ENCODE data around the gene GPS1. TPM values are rescaled to one million over a fixed set of nuclear protein-coding genes. Genes with fewer than 3 reads are reported as not detected.

Gene GPS1
- total RNA-seq, 1 donor from 2014 or later = 67.1 TPM

DNA sequence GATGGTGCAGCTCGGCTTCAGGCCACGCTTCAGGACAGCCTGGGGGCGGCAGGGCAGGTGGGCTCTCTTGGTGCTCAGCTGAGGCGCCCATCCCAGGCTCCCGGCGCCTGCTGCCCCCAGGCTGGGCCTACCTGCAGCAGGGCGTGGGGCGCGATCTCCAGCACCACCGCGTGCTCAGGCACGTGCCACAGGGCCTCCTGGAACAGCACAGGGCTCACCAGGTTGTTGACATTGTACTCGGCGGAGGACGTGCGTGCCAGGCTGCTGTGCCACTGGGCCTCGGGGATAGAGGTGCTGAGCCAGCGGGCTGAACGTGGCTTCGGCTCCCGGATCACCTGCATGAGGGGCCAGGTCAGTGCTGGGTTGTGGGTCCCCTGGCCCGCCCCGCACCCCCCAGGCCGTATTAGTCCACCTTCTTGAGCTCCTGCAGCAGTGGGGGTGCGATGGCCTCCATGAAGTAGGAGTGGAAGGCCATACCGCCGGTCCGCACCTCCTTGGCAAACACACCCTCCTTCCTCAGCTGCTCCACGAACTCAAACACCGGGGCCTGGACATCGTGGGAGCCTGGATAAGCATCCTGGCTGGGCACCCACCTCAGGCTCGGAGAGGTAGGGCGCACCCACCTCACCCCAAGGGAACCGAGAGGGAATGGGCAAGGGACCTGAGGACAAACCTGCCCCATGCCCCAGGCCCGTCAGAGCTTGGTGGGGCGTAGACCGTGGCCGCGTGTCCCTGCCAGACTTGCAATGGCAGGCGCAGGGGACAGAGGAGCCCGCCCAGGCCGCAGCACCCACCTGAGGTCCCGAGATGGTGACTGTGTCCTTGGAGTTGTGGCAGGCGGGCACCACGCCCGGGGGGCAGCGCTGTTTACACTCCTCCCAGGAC is 37.4 kb downstream of the GPS1 start:
- DNase-seq (ENCODE audit: low read depth in 2 of 2) = no peak

DNA sequence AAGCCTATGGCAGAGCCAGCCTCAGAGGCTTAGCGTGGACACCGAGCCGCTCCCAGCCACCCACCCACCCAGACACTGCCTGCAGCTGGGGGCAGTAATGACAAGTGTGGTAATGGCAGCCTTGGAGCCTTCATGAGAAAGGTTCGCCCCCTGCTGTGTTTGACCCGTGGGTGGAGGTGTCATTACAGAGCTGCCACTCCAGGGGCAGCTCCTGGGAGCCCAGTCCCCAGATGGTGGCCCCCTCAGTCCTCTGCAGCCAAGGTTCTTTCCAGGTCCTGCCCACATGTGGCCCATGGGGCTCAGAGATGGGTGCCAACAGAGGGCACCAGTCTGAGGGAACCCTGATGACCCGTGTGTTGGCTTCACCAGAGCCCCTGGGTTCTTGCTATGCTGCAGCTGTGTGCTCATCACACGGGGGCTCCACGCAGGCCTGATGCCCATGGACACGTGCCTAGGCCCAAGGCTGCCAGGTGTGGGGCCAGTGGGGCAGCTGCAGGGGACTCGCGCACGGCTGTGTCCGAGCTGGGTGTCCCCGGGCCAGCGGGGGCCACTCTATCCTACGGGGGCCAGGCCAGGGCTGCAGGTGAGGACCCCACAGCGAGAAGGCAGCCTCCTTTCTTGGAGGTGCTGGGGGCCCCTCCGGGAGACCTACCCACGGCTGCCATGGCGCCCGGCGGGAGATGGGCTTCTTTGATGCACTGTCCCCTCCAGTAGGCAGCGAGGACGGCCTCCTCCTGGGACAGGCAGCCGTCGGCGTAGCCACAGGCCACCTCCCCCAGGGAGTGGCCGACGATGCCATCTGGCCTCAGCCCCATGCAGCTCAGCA is 38.2 kb downstream of the GPS1 start:
- DNase-seq (ENCODE audit: low read depth in 2 of 2) = no peak

DNA sequence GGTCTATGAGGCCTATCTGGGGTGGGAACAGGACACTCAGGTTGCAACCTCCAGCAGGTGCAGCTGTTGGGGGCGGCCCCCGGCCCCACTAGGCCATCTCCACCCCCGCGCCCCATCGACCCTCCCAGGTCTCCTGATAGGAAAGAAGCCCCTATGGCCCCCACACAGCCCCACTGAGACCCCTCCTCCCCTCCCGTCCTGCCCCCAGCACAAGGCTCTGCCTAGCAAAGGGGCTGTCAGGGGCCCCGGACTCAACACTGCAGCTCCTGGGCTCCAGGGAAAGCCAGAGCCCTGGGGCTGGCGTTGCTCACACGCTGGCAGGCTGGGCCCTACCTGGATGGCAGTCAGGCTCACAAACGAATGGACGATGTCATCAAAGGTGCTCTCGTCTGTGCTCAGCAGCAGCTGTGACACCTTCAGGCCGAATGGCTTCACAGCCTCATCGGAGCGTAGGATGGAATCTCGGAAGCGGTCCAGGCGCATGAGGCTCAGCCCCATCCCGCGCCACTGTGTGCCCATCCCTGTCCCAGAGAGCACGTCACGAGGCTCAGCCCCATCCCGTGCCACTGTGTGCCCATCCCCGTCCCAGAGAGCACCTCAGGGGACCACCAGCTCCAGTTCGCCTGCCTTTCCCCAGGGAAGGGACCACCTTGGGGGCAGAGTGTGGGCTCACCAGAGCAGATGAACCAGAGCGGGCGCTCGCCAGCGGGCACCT is 39.0 kb downstream of the GPS1 start:
- DNase-seq (ENCODE audit: low read depth in 2 of 2) = no peak

DNA sequence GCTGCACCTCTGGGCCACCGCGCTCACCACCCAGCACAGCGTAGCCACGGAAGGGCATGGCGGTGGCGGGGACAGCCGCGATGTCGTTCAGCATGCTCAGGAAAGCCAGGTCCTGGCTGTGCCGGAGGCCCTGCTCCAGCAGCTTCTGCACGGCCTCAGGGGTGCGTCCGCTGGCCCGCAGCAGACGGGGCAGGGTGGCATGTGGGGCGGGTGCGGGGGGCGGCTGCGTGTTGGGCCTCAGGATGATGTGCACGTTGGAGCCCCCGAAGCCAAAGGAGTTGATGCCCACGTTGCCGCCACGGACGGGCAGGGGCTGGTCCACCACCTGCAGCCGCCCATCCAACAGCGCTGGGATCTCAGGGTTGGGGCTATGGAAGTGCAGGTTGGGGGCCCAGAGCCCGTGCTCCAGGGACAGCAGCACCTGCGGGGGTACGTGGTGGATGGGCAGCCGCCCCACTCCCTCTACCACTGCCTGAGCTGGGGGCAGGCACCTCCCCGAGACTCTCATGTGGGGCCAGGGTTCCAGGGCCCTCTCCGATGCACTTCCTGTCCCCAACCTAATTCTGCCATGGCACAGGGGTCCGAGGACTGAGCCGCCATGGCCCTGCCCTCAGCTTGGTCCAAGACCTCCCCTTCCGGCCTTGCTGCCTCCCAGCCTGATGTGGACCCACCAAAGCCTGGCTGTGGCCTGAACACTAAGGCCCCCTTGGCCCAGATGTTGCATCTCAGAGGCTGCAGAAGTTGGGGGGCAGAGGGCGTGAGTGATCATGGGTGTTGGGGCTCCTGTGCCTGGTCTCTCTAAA is 39.8 kb downstream of the GPS1 start:
- DNase-seq (ENCODE audit: low read depth in 2 of 2) = no peak

DNA sequence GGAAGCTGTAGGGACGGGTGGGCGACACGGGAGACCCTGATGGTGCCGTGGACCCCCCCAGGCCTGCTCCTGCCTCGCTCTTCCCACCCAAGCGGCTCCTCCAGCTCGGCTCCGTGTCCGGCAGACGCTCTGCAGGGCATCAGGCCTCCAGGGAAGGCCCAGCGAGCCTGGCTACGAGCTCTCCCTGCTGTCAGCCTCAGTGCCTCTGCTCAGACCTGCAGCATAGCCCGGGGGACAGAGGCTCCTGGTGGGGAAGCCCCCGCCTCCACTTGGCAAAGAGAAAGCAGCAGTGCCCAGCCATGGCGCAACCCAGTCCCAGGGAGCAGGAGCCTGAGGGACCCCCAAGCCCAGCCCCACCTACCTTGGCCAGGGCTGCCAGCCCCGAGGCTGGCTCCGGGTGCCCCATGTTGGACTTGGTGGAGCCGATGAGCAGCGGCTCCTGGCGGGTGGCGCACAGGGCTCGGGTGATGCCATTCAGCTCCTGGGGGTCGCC is 40.4 kb downstream of the GPS1 start:
- no peak for DNase-seq (ENCODE audit: low read depth in 2 of 2)

DNA sequence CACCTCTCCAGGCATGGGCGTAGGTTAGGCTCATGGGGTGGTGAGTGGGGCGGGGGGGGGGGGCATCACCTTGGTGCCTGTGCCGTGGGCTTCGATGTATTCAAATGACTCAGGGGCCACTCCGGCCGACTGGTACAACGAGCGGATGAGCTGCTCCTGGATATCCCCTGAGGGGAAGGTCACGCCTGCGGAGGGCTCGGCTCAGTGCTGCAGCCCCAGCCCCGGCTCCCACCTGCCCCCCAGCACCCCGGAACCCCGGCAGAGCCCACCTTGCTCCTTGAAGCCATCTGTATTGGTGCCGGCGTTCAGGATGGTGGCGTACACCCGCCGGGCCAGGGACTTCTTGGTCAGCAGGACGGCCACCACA is 40.9 kb downstream of the GPS1 start:
- no peak for DNase-seq (ENCODE audit: low read depth in 2 of 2)

DNA sequence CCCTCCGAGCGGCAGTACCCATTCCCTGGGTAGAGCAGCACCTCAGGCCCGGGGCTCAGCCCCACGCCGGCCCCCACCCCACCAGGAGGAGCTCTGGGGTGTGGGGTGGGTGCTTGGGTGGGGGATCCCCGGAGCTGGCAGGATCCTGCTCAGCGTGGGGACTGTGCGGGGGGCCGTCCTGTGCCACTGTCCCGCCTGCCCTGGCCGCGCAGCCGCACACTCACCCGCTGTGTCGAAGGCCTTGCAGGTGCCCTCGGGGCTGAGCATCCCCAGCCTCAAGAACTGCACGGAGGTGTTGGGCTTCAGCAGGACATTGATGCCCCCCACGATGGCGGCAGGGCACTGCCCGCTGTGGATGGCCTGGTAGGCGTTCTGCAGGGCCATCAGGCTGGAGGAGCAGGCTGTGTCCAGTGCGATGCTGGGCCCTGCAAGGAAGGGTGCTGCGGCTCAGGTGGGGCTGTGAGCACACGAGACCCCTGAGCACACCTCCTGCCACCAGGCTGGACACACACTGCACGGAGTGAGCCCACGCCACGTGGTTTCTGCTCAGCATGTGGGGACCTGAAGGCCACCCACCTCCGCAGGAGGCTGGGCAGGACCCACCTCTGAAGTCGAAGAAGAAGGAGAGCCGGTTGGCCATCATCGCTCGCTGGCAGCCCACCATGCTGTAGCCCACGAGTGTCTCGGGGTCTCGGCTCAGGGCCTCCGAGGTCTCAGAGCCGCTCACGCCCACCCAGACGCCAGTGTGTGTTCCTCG is 41.5 kb downstream of the GPS1 start:
- DNase-seq (ENCODE audit: low read depth in 2 of 2) = no peak

DNA sequence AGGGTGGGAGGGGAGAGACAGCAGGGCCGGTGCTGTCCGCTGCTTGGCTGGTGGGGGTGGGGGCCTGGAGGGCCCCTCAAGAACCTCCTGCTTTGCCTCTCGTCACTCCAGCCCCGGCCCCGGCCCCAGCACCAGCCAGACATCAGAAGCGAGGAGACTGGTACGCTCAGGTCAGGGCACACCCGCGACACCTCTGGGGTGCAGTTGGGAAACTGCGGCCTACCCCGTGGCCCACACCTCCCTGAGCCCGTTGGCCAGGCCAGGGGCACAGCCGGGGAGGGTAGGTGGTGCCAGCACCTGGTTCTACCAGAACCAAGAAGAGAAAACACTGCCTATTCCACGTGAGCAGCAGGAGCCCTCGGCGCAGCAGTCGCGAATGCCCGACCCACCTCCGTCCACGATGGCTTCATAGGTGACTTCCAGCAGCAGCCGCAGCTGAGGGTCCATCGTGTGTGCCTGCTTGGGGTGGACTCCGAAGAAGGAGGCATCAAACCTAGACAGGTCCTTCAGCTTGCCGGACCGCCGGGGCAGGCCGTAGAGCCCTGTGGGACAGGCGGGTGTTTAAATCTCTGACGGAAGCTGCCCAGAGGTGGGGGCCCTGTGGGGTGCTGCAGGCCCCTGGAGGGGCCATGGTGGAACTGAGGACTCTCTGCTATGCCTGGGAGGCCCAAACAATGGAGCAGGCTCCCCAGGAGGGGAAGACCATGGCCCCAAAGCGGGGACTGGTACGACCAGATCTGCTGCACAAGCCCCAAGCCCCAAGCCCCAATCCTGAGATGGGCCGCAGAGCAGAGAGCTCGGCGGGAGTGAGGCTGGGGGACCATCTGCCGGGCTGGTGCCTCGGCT is 43.5 kb downstream of the GPS1 start:
- no peak for DNase-seq (ENCODE audit: low read depth in 2 of 2)

DNA sequence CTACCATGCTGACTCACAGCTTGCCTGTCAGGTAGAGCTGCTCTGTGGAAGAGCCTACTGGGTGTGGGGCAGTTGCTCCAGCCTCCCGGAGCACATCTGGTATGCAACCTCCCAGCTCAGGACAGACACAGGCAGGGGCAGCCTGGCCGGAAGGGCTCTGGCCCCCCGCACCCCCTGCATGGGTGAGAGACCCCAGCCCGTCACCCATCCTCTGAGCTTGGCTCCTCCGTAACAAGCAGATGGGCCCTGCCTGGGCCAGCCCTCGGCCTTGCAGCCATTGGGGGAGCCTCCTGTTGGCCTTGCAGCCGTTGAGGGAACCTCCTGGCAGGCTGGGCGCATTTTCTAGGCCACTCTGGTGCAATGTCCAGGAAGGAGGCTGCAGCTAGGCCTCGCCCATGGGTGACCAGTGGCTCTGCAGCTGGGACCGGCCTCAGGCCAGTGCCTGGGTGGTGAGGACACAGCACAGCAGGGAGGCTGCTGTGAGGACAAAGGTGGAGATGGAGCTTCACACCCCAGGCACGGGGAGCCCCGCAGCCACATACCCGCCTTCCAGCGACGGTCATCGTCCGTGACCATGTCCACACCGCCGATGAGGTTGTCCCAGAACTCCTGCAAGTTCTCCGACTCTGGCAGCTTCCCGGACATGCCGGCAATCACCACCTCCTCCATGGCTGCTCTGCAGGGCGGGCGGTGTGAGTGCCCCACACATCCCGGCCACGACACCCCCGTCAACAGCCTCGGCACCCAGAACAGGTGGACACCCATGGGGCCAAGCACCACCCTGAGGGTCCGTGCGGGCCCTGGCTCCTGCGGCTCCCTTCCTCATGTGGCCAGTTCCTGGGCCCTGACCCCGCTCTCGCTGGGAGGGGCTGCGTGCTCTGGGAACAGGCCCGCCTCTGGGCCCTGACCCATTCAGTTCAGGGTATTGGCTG is 44.3 kb downstream of the GPS1 start:
- no peak for DNase-seq (ENCODE audit: low read depth in 2 of 2)

DNA sequence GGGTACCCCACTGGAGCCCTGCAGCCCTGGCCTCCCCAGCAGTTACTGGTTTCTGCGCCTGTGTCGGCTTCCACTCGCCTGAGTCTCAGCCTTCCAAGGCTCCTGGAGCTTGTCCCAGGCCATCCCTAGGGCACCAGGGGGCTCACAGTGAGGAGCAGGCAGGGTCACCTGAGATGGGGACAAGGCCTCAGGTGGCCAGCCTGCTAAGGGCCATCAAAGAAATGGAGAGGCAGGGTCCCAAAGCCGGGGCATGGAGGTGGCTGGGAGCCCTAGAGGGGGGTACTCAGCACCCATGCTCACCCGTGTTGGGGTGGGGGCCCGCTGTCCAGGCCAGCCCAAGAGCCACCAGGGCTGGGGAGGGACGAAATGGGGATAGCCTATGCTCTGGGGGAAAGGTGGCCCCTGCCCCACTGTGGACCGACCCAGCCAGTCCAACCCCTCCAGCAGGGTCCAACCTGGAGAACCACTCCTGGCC is 45.0 kb downstream of the GPS1 start:
- DNase-seq (ENCODE audit: low read depth in 2 of 2) = no peak

DNA sequence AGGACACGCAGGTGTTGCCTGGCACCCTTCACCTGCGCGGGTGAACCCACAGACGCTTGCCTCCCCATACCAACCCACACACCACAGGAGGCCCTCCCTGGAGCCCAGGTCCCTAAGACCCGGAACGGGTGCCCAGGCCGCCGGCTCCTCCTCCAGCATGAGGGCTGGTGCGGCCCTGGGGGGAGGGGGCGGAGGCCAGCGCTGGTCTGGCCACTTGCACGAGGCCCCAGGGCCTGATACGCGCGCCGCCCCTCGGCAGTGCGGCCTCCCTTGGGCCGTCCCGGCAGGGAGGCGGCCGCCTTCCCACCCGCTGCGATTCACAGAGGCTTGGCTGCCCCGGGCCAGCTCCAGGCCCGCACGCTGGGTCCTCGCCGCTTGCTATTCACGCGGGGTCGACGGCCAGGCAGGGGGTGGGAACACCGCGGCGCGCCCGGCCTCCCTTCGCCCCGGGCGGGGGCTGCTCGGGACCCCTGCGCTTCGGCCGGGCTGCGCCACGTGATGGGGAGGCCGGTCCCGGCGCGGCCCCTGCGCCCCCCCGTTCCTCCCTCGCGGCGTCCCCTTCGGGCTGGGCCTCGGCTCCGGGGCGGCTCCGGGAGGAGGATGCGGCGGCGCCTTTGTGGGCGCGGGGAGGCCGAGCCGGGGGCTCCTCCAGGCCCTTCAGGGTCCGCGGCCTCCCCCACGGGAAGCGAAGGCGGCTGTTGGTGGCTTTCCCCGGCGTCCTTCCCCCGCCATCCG is 45.7 kb downstream of the GPS1 start:
- peak; percentile 11 to 63 for DNase-seq (ENCODE audit: low read depth in 2 of 2)

DNA sequence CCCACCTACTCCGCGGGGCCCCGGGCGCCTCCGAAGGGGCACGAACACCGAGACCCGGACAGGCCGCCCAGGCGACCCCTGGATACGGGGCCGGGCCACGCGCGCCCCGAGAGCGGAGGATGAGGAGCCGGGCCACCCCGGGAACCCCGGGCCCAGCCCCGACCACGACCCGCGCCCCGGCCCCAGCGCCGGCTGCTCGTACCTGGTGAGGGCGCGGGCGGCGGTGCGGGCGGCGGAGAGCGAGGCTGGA is 46.1 kb downstream of the GPS1 start:
- DNase-seq (ENCODE audit: low read depth in 2 of 2) = no peak

DNA sequence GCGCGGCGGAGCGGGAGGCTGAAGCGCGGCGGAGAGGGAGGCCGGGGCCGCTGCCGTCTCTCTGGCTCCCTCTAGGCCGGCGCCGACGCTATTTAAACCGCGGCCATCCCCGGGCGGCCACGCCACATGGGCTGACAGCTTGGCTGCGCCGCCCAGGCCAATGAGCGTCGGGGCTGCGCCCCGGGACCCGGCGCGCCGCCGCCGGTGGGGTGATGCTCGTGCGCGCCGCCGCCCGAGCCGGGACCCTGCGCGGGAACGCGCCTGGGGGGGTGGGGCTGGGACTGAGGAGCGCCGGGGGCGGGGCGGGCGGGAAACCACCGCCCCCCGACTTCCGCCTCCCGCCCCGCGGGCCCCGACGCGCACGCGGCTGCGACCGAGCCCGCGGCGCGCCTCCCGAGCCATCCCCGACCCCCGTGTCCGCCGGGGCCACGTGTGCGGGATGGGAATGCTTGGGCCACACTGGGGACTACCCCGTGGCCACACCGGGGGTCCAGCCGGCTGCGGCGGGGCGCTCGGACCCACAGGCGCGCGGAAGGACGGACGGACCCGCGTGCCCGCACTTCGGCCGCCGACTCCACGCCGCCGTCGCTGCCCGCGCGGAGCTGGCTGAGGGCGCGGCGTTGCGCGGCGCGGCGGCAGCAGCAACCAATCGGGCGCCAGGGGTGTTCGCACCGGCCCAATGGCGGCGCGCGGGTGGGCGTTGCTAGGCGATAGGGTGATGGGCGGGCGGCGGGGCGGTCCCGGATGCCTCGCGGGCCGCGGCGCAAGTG is 46.7 kb downstream of the GPS1 start, which contains the start of gene FASN:
TSS of gene FASN (minus strand) at position 68 of the 770 bp plus-strand sequence. CDS start 1,791 bp downstream, outside the sequence.
- peak; percentile 84 to 97 for DNase-seq (ENCODE audit: low read depth in 2 of 2)

DNA sequence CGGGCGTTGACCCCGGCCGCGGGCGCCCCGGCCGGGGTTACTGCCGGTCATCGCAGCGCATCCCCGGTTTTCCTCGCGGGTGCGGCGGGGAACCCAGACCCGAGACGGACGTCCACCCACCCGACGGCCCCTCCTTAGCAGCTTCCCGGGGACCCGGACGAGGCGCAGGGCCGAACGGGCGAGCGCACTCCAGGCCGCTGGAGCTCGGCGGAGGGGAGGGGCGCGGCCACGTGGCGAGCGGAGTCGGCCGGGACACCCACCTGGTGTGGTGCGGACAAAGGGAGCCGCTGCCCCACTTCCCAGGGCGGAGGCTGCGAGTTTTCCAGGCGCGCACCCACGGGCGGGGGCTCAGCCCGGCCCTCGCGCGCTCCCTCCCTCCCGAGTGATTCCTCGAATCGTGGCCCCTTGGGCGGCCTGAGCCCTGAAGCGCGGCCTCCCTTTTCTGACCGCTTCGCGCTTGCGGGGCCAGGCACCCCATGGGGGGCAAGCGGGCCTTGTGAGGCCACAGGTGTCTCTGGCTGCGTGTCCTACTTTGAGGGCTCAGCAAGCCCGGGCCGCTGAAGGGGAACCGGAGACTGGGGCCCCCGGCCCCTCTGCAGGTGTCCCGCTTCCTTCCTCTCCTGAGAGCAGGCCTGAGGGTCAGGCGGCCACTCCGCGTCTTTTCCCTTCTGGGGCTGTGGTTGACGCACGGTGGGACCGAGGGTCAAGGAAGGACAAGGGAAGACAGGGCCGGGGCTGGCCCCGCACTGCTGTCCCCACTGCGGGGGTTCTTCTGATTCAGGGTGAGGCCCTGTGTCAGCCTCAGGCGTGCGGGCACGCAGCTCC is 47.5 kb downstream of the GPS1 start:
- DNase-seq (ENCODE audit: low read depth in 2 of 2) = no peak

DNA sequence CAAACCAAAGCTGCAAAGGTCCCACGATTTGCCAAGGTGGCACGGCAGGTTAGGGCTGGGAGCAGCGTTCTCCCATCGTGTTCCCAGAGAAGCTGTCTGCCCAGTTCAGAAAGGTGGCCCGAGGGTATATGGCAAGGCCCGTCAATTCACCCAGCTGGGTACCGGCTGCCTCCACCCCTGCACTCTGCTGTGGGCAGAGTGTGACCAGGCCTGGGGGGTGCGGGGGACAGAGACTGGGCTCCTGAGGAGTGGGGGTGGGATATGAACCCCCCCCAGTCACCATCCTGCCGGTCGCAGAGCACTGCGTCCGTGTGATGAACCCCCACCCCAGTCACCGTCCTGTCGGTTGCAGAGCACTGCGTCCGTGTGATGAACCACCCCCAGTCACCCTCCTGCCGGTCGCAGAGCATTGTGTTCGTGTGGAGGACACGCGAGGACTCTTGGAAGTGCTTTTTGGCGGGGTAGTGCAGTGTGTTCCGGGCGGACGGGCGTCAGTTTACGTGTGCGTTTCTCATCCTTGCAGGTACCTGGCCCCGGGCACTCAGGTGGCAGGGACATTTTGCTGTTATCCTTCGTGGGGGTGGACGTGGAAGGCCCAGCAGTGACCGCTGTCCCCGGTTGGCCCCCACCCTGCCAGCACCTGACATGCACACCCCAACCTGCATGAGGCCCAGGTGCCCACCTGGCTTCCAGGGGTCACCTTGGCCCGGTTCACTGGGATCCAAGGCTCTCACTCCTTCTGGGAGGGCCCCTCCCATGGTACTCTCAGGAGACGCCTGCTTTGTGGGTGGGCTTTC is 49.0 kb downstream of the GPS1 start:
- no peak for DNase-seq (ENCODE audit: low read depth in 2 of 2)

All from dermis microvascular lymphatic vessel endothelial cell (primary cell).